ENCODE data around the gene DHPS. TPM values are rescaled to one million over a fixed set of nuclear protein-coding genes. Genes with fewer than 3 reads are reported as not detected.

Gene DHPS
- total RNA-seq, 1 donor from 2014 or later: 78.3 TPM

DNA sequence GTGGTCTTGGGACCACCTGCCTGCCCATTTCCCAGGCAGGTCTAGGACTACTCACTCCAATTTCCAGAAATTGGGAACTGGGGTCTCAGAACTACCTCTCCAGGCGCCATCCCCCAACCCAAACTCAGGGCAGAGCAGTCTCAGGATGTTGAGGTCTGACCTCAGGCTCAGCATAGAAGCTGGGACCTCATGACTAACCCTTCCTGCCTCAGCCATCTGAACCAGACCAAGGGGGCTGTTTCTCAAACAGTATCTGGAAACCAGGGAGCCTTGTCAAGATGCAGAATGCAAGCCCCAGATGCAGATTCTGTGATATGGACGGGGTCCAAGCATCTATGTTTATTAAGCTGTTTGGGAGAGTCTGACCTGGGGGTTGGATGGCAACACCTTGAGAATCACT lies 13.4 kb upstream of the DHPS start:
- DNase-seq (ENCODE audit: low spot score): no peak
- H3K27me3 Mint-ChIP-seq (ENCODE audit: insufficient read depth, low read depth): peaks cover 2% of the 10 kb centered on the region
- no peak overlapping the region for H3K4me3 ChIP-seq
- no peak overlapping the region for H3K9ac ChIP-seq
- no peak overlapping the region for H3K4me2 ChIP-seq
- no peak overlapping the region for H3K27ac Mint-ChIP-seq
- H3K4me3 Mint-ChIP-seq: peak overlapping the region; percentile 75
- H3K9me3 ChIP-seq (ENCODE audit: low read depth): no peaks in the 10 kb centered on the region
- H3K9me3 Mint-ChIP-seq: no peaks in the 10 kb centered on the region
- peaks cover 32% of the 10 kb centered on the region for H3F3A ChIP-seq (ENCODE audit: low read depth)
- peaks cover 7% of the 10 kb centered on the region for H3K4me1 Mint-ChIP-seq
- peaks cover 4% of the 10 kb centered on the region for H3K36me3 Mint-ChIP-seq
- H3K36me3 ChIP-seq: no peaks in the 10 kb centered on the region
- no peaks in the 10 kb centered on the region for H3K27me3 ChIP-seq
- no peak overlapping the region for H3K27ac ChIP-seq
- H2AFZ ChIP-seq (replicated peaks): no peak overlapping the region
- H3K79me2 ChIP-seq (ENCODE audit: low read depth): no peaks in the 10 kb centered on the region
- TF ChIP-seq EZH2 (IDR thresholded peaks at IDR 0.05): no peak
- peaks cover 7% of the 10 kb centered on the region for H3K4me1 ChIP-seq
- no peaks in the 10 kb centered on the region for H4K20me1 ChIP-seq (ENCODE audit: low read depth)

DNA sequence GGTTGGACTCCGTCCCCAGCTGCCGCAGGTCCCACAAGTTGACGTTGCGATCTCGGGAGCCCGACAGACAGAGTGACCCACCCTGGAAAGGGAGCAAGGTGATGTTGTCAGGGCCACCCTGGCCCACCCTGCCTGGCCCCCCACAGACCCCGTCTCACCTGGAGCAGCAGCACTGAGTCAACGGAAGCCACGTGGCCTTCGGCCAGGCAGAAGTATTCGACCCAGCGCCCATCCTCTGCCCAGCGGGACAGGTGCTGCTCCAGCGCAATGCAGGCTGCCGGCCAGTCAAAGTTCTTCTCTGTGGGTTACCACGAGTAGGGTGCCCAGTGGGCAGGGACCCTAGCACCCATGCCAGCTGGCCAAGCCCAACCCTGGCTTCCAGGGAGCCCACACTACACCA lies 13.0 kb upstream of the DHPS start:
- peaks cover 2% of the 10 kb centered on the region for H3K27me3 Mint-ChIP-seq (ENCODE audit: insufficient read depth, low read depth)
- Histone ChIP-seq H3K27ac (no peak overlapping the region), H4K20me1 (ENCODE audit: low read depth) (no peaks in the 10 kb centered on the region), H3K9me3 (ENCODE audit: low read depth) (no peaks in the 10 kb centered on the region), H3K9ac (no peak overlapping the region), H3K4me1 (peaks cover 7% of the 10 kb centered on the region), H3K36me3 (no peaks in the 10 kb centered on the region), H3K4me3 (no peak overlapping the region), H2AFZ (replicated peaks) (no peak overlapping the region), H3K27me3 (no peaks in the 10 kb centered on the region), H3K4me2 (no peak overlapping the region), H3F3A (ENCODE audit: low read depth) (peaks cover 30% of the 10 kb centered on the region), H3K79me2 (ENCODE audit: low read depth) (no peaks in the 10 kb centered on the region)
- no peaks in the 10 kb centered on the region for H3K9me3 Mint-ChIP-seq
- no peak for DNase-seq (ENCODE audit: low spot score)
- H3K36me3 Mint-ChIP-seq: peaks cover 3% of the 10 kb centered on the region
- H3K4me3 Mint-ChIP-seq: peak overlapping the region; percentile 75
- no peak overlapping the region for H3K27ac Mint-ChIP-seq
- H3K4me1 Mint-ChIP-seq: peaks cover 7% of the 10 kb centered on the region
- TF ChIP-seq, protein P1, sequence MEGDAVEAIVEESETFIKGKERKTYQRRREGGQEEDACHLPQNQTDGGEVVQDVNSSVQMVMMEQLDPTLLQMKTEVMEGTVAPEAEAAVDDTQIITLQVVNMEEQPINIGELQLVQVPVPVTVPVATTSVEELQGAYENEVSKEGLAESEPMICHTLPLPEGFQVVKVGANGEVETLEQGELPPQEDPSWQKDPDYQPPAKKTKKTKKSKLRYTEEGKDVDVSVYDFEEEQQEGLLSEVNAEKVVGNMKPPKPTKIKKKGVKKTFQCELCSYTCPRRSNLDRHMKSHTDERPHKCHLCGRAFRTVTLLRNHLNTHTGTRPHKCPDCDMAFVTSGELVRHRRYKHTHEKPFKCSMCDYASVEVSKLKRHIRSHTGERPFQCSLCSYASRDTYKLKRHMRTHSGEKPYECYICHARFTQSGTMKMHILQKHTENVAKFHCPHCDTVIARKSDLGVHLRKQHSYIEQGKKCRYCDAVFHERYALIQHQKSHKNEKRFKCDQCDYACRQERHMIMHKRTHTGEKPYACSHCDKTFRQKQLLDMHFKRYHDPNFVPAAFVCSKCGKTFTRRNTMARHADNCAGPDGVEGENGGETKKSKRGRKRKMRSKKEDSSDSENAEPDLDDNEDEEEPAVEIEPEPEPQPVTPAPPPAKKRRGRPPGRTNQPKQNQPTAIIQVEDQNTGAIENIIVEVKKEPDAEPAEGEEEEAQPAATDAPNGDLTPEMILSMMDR (IDR thresholded peaks at IDR 0.05): no peak
- TF ChIP-seq EZH2 (IDR thresholded peaks at IDR 0.05) (no peak), EZH2phosphoT487 (IDR thresholded peaks at IDR 0.05) (no peak)

DNA sequence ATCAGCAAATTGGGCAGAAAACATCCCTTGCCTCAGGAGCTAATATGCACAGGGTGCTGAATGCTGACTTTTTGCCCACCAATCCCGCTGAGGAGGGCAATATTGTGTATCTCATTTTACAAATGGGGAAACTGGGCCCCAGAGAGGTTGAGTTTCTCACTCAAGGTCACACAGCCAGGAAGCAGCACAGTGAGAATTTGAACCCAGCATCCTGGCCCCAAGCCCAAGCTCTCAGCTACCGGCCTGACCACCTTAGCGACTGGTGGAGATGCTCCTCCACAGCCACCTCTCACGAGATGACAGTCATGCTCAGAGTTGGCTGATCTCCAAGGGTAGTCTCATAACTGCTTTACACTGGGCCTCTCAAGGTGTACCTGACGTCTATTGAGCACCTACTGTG lies 11.3 kb upstream of the DHPS start:
- H3K27me3 Mint-ChIP-seq (ENCODE audit: insufficient read depth, low read depth): no peaks in the 10 kb centered on the region
- no peak overlapping the region for H3K27ac Mint-ChIP-seq
- Histone ChIP-seq H2AFZ (replicated peaks) (no peak overlapping the region), H3K36me3 (no peaks in the 10 kb centered on the region), H3K79me2 (ENCODE audit: low read depth) (no peaks in the 10 kb centered on the region), H3K9me3 (ENCODE audit: low read depth) (no peaks in the 10 kb centered on the region), H4K20me1 (ENCODE audit: low read depth) (no peaks in the 10 kb centered on the region), H3F3A (ENCODE audit: low read depth) (peaks cover 15% of the 10 kb centered on the region), H3K27ac (no peak overlapping the region), H3K4me3 (no peak overlapping the region), H3K9ac (no peak overlapping the region), H3K4me2 (no peak overlapping the region), H3K4me1 (peaks cover 7% of the 10 kb centered on the region), H3K27me3 (no peaks in the 10 kb centered on the region)
- H3K36me3 Mint-ChIP-seq: peaks cover 3% of the 10 kb centered on the region
- TF ChIP-seq, protein P1 (IDR thresholded peaks at IDR 0.05): no peak
- TF ChIP-seq EZH2 (IDR thresholded peaks at IDR 0.05): no peak
- no peak for TF ChIP-seq EZH2phosphoT487 (IDR thresholded peaks at IDR 0.05)
- H3K4me3 Mint-ChIP-seq: no peak overlapping the region
- no peak for DNase-seq (ENCODE audit: low spot score)
- peaks cover 5% of the 10 kb centered on the region for H3K4me1 Mint-ChIP-seq
- no peaks in the 10 kb centered on the region for H3K9me3 Mint-ChIP-seq

DNA sequence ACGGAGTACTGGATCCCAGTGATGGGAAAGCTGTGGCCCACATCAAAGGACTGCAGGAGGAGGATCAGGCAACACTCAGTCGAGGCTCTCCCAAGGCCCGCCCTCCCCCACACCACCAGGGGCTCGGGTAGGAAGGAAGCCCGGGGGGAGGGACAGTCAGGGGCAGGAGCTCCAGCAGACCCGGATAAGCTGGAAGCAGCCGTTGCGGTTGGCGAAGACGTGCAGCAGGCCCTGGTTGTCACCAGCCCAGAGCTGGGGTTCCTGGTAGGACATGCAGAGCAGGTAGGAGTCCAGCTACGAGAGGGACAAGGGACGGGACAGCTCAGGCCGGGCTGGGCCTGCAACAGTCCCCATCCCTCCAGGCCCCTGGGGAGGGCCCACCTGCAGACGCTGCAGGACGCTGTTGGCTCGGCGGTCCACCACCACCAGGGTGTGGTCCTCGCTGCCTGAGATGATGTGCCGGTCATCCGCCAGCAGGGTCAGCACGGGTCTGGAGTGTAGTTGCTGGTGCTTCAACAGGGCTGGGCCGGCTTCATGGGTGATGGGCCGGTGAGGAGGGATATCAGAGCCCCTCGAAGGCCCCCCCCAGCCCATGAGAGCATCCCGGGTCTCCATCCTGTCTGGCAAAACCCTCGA lies 8.0 kb upstream of the DHPS start:
- H3K27me3 ChIP-seq: no peaks in the 10 kb centered on the region
- H3F3A ChIP-seq (ENCODE audit: low read depth): no peaks in the 10 kb centered on the region
- Mint-ChIP-seq H3K27ac (no peak overlapping the region), H3K36me3 (peaks cover 3% of the 10 kb centered on the region), H3K27me3 (ENCODE audit: insufficient read depth, low read depth) (no peaks in the 10 kb centered on the region), H3K4me3 (no peak overlapping the region), H3K9me3 (no peaks in the 10 kb centered on the region), H3K4me1 (no peaks in the 10 kb centered on the region)
- no peak overlapping the region for H3K4me2 ChIP-seq
- H4K20me1 ChIP-seq (ENCODE audit: low read depth): no peaks in the 10 kb centered on the region
- H3K79me2 ChIP-seq (ENCODE audit: low read depth): no peaks in the 10 kb centered on the region
- no peak overlapping the region for H3K27ac ChIP-seq
- H3K9ac ChIP-seq: no peak overlapping the region
- no peak for DNase-seq (ENCODE audit: low spot score)
- no peak overlapping the region for H3K4me3 ChIP-seq
- no peak for TF ChIP-seq EZH2 (IDR thresholded peaks at IDR 0.05)
- TF ChIP-seq, protein P1 (IDR thresholded peaks at IDR 0.05): no peak
- TF ChIP-seq EZH2phosphoT487 (IDR thresholded peaks at IDR 0.05): no peak
- no peaks in the 10 kb centered on the region for H3K36me3 ChIP-seq
- no peak overlapping the region for H2AFZ ChIP-seq (replicated peaks)
- H3K9me3 ChIP-seq (ENCODE audit: low read depth): no peaks in the 10 kb centered on the region
- H3K4me1 ChIP-seq: no peaks in the 10 kb centered on the region
